ENCODE measurements around the gene PALB2.

- TF ChIP-seq POLR2A (IDR thresholded peaks at IDR 0.05) (no peak), CTCF (IDR thresholded peaks at IDR 0.05) (no peak)
Measured at GRCh38 chr16:23679274-23679985, 38.3 kb upstream of the PALB2 start.

Measured in breast epithelium (tissue), 3 donors.